SK-N-SH (cell line): ENCODE measurements around the gene LPIN1.

Experiments
- EP300 ChIP-seq, 2 experiments: IDR thresholded peaks; 2 replicates each; pipeline versions ENCODE4 v1.4.0 to v1.6.1; 2012; ENCODE audit warnings: borderline replicate concordance in 1 of 2, low read depth in 1 of 2, low read length in 1 of 2
- EZH2phosphoT487 ChIP-seq: fragments of 200-600 bp; sonication (generic); IDR thresholded peaks from 2 replicates; pipeline ENCODE4 v1.6.1; 2017; ENCODE audit warnings: low read depth, mixed run types, mild to moderate bottlenecking, antibody characterized with exemption, moderate library complexity, borderline replicate concordance
- MXI1 ChIP-seq: IDR thresholded peaks from 2 replicates; pipeline ENCODE4 v1.6.1; 2012; ENCODE audit warnings: mild to moderate bottlenecking, low read depth, low read length, improper control_type of control experiment
- SIN3A ChIP-seq: IDR thresholded peaks from 2 replicates; pipeline ENCODE4 v1.6.1; 2012; ENCODE audit warnings: low read depth, mild to moderate bottlenecking, low read length, moderate library complexity, borderline replicate concordance
- TEAD4 ChIP-seq: IDR thresholded peaks from 2 replicates; pipeline ENCODE4 v1.4.0; 2012; ENCODE audit warnings: mild to moderate bottlenecking, borderline replicate concordance; ENCODE audit not compliant: insufficient read depth
- USF1 ChIP-seq: IDR thresholded peaks from 2 replicates; pipeline ENCODE4 v1.4.0; 2012; ENCODE audit warnings: low read depth, borderline replicate concordance
- TF ChIP-seq, protein P1 (sequence below): IDR thresholded peaks from 2 replicates; pipeline ENCODE4 v1.4.0; 2012; ENCODE audit warnings: low read depth
- TF ChIP-seq, protein P2 (sequence below): fragments of 200-600 bp; sonication (generic); IDR thresholded peaks from 2 replicates; pipeline ENCODE4 v1.6.1; 2017; ENCODE audit warnings: antibody characterized with exemption, mild to moderate bottlenecking, moderate library complexity
- TF ChIP-seq, protein P3 (sequence below): IDR thresholded peaks from 2 replicates; pipeline ENCODE4 v1.4.0; 2012; ENCODE audit warnings: low read depth, borderline replicate concordance
- TF ChIP-seq, protein P4 (sequence below): IDR thresholded peaks from 2 replicates; pipeline ENCODE4 v1.6.1; 2012; ENCODE audit warnings: mild to moderate bottlenecking, low read depth, low read length, moderate library complexity

DNA sequence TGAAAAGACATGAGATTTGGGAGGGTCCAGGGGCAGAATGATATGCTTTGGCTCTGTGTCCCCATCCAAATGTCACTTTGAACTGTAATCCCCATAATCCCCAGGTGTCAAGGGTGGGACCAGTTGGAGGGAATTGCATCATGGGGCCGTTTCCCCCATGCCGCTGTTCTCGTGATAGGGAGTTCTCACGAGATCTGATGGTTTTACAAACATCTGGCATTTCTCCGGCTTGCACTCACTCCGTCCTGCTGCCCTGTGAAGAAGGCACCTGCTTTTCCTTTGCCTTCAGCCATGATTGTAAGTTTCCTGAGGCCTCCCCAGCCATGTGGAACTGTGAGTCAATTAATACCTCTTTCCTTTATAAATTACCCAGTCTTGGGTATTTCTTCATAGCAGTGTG is 51.4 kb downstream of the LPIN1 start:
- TF ChIP-seq, protein P1, sequence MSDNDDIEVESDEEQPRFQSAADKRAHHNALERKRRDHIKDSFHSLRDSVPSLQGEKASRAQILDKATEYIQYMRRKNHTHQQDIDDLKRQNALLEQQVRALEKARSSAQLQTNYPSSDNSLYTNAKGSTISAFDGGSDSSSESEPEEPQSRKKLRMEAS, result no peak
- TF ChIP-seq, protein P2, sequence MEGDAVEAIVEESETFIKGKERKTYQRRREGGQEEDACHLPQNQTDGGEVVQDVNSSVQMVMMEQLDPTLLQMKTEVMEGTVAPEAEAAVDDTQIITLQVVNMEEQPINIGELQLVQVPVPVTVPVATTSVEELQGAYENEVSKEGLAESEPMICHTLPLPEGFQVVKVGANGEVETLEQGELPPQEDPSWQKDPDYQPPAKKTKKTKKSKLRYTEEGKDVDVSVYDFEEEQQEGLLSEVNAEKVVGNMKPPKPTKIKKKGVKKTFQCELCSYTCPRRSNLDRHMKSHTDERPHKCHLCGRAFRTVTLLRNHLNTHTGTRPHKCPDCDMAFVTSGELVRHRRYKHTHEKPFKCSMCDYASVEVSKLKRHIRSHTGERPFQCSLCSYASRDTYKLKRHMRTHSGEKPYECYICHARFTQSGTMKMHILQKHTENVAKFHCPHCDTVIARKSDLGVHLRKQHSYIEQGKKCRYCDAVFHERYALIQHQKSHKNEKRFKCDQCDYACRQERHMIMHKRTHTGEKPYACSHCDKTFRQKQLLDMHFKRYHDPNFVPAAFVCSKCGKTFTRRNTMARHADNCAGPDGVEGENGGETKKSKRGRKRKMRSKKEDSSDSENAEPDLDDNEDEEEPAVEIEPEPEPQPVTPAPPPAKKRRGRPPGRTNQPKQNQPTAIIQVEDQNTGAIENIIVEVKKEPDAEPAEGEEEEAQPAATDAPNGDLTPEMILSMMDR, result no peak
- TF ChIP-seq, protein P3, sequence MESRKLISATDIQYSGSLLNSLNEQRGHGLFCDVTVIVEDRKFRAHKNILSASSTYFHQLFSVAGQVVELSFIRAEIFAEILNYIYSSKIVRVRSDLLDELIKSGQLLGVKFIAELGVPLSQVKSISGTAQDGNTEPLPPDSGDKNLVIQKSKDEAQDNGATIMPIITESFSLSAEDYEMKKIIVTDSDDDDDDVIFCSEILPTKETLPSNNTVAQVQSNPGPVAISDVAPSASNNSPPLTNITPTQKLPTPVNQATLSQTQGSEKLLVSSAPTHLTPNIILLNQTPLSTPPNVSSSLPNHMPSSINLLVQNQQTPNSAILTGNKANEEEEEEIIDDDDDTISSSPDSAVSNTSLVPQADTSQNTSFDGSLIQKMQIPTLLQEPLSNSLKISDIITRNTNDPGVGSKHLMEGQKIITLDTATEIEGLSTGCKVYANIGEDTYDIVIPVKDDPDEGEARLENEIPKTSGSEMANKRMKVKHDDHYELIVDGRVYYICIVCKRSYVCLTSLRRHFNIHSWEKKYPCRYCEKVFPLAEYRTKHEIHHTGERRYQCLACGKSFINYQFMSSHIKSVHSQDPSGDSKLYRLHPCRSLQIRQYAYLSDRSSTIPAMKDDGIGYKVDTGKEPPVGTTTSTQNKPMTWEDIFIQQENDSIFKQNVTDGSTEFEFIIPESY, result no peak
- TF ChIP-seq SIN3A (no peak), TEAD4 (no peak), EP300 (IDR thresholded peaks at IDR 0.05; ENCODE audit: borderline replicate concordance in 1 of 2, low read depth in 1 of 2, low read length in 1 of 2) (no peak), MXI1 (no peak), EZH2phosphoT487 (no peak), USF1 (no peak)
- TF ChIP-seq, protein P4, sequence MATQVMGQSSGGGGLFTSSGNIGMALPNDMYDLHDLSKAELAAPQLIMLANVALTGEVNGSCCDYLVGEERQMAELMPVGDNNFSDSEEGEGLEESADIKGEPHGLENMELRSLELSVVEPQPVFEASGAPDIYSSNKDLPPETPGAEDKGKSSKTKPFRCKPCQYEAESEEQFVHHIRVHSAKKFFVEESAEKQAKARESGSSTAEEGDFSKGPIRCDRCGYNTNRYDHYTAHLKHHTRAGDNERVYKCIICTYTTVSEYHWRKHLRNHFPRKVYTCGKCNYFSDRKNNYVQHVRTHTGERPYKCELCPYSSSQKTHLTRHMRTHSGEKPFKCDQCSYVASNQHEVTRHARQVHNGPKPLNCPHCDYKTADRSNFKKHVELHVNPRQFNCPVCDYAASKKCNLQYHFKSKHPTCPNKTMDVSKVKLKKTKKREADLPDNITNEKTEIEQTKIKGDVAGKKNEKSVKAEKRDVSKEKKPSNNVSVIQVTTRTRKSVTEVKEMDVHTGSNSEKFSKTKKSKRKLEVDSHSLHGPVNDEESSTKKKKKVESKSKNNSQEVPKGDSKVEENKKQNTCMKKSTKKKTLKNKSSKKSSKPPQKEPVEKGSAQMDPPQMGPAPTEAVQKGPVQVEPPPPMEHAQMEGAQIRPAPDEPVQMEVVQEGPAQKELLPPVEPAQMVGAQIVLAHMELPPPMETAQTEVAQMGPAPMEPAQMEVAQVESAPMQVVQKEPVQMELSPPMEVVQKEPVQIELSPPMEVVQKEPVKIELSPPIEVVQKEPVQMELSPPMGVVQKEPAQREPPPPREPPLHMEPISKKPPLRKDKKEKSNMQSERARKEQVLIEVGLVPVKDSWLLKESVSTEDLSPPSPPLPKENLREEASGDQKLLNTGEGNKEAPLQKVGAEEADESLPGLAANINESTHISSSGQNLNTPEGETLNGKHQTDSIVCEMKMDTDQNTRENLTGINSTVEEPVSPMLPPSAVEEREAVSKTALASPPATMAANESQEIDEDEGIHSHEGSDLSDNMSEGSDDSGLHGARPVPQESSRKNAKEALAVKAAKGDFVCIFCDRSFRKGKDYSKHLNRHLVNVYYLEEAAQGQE, result no peak
